Measurements from ENCODE around the gene C1orf21. TPM values are rescaled to one million over a fixed set of nuclear protein-coding genes. Genes with fewer than 3 reads are reported as not detected.

C1orf21 gene
- total and polyA plus RNA-seq, 8 donors, result 37.0 to 75.3 (median 47.3) TPM

DNA sequence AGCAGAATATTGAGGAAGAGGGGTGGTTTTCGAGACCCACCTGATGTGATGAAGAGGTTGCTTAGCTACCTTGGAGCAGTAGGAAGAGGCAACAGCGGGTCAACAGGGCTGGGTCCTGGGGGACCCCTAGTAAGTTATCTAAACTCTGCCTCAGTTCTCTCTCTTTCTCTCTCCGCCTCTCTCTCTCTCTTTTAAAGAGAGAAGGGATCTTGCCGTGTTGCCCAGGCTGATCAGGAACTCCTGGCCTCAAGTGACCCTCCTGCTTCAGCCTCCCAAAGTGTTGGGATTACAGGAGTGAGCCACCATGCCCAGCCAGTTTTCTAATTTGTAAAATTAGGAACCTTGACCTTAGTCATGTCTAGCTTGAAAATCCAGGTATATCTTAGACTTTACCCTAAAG, 77.9 kb downstream of the C1orf21 start:
- Histone ChIP-seq H3K27ac (no peak overlapping the region), H3K9me3 (no peaks in the 10 kb centered on the region), H3K4me3 (no peak overlapping the region), H3K36me3 (no peaks in the 10 kb centered on the region), H3K27me3 (no peaks in the 10 kb centered on the region), H3K4me1 (peaks cover 5 to 6% of the 10 kb centered on the region in 2 donors)
- TF ChIP-seq, protein P1, sequence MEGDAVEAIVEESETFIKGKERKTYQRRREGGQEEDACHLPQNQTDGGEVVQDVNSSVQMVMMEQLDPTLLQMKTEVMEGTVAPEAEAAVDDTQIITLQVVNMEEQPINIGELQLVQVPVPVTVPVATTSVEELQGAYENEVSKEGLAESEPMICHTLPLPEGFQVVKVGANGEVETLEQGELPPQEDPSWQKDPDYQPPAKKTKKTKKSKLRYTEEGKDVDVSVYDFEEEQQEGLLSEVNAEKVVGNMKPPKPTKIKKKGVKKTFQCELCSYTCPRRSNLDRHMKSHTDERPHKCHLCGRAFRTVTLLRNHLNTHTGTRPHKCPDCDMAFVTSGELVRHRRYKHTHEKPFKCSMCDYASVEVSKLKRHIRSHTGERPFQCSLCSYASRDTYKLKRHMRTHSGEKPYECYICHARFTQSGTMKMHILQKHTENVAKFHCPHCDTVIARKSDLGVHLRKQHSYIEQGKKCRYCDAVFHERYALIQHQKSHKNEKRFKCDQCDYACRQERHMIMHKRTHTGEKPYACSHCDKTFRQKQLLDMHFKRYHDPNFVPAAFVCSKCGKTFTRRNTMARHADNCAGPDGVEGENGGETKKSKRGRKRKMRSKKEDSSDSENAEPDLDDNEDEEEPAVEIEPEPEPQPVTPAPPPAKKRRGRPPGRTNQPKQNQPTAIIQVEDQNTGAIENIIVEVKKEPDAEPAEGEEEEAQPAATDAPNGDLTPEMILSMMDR (IDR thresholded peaks at IDR 0.05), result no peak
- no peak for DNase-seq
- intact Hi-C loops (cut with DNase I), result no loop called here
- no peak for ATAC-seq

DNA sequence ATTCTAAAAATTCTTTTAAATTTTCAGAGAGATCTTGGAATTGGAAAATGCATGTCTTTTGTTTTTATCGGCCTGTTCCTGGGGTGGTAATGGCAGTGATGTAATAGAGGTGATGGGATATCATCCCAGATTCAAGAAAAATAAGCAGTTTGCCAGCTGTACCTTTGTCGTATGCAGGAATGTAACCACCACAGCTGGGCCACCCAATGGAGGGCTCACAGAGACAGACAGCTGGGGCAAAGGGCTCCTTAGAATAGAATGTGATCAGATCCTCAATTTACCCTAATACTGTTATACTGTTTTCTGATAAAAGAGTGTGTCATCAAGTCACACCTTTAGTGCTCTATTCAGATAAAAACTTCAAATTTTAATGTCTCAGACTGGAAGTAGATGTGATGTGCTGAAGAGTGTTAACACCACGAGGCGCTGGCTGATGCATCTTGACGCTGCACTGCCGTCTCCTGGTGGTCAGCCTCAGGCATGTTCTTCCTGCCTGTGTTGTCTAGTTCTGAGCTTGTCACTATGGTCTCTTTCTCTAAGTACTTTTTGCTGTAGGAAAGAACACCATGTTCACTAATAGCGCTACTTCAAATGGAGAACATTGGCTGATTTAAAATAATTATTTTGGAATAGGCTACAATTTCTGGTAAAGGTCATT, 78.8 kb downstream of the C1orf21 start:
- no peaks in the 10 kb centered on the region for H3K9me3 ChIP-seq
- peaks cover 5 to 6% of the 10 kb centered on the region in 2 donors for H3K4me1 ChIP-seq
- no peak overlapping the region for H3K4me3 ChIP-seq
- DNase-seq, result peak in 1 of 4 donors; percentile 34
- no peaks in the 10 kb centered on the region for H3K27me3 ChIP-seq
- TF ChIP-seq, protein P1 (IDR thresholded peaks at IDR 0.05), result no peak
- no peaks in the 10 kb centered on the region for H3K36me3 ChIP-seq
- H3K27ac ChIP-seq, result no peak overlapping the region
- no peak for ATAC-seq
- intact Hi-C loops (cut with DNase I), result no loop called here

DNA sequence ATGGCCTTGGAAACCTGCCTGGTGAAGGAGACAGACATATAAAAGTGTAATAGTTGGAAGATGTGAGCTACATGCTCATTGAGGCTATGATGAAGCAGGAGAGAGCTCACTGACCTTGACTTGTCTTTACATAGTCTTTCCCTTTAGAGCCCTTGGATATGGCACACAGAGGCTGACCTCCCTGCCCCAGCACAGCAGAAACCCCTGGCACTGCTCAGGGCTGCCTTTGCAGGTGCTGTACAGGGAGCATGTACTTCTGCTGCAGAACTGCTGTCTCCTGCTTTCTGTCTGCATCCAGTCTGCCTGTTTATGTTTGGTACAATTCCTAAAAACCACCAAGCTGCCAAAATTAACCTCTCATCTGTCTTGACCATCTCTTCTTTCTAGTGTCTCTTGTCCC, 80.5 kb downstream of the C1orf21 start:
- Histone ChIP-seq H3K27me3 (no peaks in the 10 kb centered on the region), H3K9me3 (no peaks in the 10 kb centered on the region), H3K27ac (no peak overlapping the region), H3K36me3 (no peaks in the 10 kb centered on the region), H3K4me3 (no peak overlapping the region), H3K4me1 (peaks cover under 1 to 3% of the 10 kb centered on the region in 2 donors)
- peak in 1 of 4 donors; percentile 22 for DNase-seq
- ATAC-seq, result no peak
- TF ChIP-seq, protein P1 (IDR thresholded peaks at IDR 0.05), result no peak
- intact Hi-C loops (cut with DNase I), result no loop called here

DNA sequence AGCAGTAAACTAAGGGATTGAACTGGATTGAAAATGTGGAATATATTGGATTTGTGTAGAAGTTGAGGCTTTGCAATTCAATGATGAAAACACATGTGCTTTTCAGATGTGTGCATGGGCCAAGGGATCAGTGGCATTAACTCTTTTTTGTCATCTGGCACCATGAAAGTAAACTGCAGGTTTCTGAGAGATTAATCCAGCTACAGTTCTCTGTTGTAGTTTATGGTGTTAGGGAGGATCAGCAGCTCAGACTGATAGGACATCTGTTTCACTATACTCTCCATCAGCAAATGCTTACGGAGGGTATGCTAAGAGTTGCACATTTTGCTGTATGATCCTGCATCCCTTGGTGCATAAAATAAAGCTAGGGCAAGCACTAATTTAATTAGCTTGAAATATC, 82.6 kb downstream of the C1orf21 start:
- ATAC-seq (no peak), DNase-seq (no peak)
- no peaks in the 10 kb centered on the region for H3K27me3 ChIP-seq
- H3K36me3 ChIP-seq, result no peaks in the 10 kb centered on the region
- intact Hi-C loops (cut with DNase I), result no loop called here
- H3K4me1 ChIP-seq, result no peaks in the 10 kb centered on the region
- no peak overlapping the region for H3K27ac ChIP-seq
- H3K9me3 ChIP-seq, result peaks cover 0 to 13% of the 10 kb centered on the region in 2 donors
- H3K4me3 ChIP-seq, result no peak overlapping the region
- TF ChIP-seq, protein P1 (IDR thresholded peaks at IDR 0.05), result no peak

DNA sequence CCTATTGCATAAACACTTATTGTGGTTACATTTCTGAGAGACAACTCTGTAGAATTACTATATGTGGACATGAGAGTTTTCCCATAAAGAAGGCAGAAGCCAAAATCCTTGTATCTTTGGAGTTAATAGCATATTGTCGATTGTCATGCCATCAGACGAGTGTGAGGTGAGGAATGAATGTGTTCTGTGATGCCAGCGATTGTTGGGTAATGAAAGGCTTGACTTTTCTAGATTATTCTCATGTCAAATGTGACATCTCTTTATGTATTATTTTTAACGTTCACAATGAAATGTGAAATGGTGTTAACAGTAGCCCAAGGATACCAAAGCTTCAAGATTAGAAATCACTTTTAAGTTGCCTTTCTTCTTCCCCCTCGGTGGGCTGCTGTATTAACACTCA, 84.9 kb downstream of the C1orf21 start:
- DNase-seq (no peak), ATAC-seq (no peak)
- Histone ChIP-seq H3K36me3 (no peaks in the 10 kb centered on the region), H3K27me3 (no peaks in the 10 kb centered on the region), H3K27ac (no peak overlapping the region), H3K9me3 (peaks cover 0 to 23% of the 10 kb centered on the region in 2 donors), H3K4me1 (no peaks in the 10 kb centered on the region), H3K4me3 (no peak overlapping the region)
- intact Hi-C loops (cut with DNase I), result no loop called here
- TF ChIP-seq, protein P1 (IDR thresholded peaks at IDR 0.05), result no peak

All from left lung (tissue), 10 donors.